GM10266 (cell line): Measurements from ENCODE around the gene CTIF.

Source experiments
- DNase-seq: peaks from one replicate; pipeline ENCODE4 v3.0.0; 2012; ENCODE audit errors: extremely low spot score
- TF ChIP-seq, protein P1 (sequence below): IDR thresholded peaks from 2 replicates; pipeline ENCODE4 v1.5.1; 2012; ENCODE audit warnings: mild to moderate bottlenecking, low read depth; ENCODE audit not compliant: control insufficient read depth, insufficient read depth; ENCODE audit errors: missing control alignments

The CTIF gene

DNA sequence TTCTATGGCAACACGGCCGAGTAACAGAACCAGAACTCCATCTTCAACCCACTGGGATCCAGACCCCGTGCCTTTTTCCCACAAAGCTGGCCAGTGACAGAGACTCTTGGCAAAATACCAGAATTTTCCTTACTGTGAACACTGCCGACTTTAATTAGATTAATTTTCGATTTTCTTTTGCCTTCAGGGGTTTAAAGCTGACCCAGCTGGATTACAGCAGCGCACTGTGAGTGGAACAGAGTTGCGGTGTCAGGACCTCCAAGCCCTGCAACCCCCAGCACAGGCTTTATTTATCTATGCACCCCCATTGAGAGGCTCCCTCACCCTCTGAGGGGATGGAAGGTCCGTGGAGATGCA lies 36.4 kb downstream of the CTIF start:
- TF ChIP-seq, protein P1, sequence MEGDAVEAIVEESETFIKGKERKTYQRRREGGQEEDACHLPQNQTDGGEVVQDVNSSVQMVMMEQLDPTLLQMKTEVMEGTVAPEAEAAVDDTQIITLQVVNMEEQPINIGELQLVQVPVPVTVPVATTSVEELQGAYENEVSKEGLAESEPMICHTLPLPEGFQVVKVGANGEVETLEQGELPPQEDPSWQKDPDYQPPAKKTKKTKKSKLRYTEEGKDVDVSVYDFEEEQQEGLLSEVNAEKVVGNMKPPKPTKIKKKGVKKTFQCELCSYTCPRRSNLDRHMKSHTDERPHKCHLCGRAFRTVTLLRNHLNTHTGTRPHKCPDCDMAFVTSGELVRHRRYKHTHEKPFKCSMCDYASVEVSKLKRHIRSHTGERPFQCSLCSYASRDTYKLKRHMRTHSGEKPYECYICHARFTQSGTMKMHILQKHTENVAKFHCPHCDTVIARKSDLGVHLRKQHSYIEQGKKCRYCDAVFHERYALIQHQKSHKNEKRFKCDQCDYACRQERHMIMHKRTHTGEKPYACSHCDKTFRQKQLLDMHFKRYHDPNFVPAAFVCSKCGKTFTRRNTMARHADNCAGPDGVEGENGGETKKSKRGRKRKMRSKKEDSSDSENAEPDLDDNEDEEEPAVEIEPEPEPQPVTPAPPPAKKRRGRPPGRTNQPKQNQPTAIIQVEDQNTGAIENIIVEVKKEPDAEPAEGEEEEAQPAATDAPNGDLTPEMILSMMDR: no peak
- DNase-seq: no peak

DNA sequence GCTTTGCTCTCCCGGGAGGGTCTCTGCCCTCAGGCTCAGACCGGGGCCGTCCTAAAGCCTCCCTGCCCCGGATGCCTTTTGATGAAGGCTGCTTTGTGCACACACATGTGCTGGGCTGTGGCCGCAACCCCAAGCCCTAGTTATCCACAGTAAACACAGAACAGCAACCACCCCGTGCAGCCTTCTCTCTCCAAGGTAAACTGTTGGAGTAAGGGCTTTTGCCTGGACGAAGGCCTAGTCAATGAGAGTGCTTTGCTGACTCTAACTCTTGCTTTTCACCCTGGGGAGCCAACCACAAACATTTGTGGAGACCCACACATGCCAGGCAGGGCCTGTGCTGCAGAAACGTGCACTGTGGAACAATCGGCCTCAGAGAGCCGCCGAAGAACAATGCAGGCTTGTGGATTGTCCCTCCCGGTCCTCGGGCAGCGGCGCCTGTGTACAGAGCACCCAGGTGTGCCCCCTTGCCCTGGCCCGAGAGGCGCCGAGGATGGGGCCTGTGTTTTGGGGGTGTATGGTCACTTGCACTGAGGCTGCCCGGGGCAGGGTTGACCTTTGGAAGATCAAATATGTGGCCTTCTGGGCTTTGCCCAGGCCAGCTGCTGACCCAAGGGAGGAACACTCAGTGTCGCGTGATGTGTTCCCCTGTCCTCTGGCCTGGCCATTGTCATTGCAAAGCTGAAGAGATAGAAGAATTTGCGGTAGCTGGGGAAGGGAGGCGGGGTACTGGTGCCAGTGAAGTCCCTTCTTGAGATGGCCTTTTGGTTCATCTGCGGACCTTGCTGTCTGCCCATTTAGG lies 37.0 kb downstream of the CTIF start:
- no peak for DNase-seq
- TF ChIP-seq, protein P1: no peak

DNA sequence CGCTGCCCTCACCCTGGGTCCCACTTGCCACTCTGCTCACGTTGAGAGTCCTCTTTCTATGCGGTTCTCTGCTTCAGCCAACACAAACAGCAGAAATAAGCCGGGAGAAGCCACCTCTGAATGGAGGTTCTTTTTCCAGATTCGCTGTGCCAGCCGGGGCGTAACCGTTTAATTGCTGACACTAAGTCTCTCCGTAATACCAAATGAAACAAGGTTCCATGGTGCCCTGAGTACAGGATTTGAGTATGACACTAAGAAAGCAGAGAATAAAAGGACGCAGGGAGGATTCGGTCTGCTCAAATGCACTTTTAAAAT lies 37.6 kb downstream of the CTIF start:
- TF ChIP-seq, protein P1: no peak
- no peak for DNase-seq

DNA sequence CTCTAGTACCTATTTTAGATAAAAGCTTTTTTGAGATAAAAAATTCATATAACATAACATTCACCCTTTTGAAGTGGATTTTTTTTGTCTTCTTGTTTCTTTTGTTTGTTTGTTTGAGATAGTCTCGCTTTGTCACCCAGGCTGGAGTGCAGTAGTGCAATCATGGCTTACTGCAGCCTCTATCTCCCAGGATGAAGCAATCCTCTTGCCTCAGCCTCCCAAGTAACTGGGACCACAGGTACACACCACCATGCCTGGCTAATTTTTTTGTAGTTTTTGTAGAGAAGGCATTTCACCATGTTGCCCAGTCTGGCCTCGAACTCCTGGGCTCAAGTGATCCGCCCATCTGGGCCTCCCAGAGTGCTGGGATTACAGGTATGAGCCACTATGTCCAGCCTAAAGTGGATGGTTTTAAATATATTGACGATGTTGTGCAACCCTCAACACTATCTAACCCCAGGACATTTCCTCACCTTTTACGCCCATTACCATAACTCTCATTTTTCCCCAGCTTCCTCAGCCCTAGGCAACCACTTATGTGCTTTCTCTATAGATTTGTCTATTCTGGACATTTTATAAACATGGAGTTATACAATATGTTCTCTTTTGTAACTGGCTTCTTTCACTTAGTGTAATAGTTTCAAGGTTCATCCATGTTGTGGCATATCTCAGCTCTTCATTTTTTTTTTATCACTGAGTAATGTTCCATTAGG lies 38.8 kb downstream of the CTIF start:
- no peak for DNase-seq
- TF ChIP-seq, protein P1: no peak

DNA sequence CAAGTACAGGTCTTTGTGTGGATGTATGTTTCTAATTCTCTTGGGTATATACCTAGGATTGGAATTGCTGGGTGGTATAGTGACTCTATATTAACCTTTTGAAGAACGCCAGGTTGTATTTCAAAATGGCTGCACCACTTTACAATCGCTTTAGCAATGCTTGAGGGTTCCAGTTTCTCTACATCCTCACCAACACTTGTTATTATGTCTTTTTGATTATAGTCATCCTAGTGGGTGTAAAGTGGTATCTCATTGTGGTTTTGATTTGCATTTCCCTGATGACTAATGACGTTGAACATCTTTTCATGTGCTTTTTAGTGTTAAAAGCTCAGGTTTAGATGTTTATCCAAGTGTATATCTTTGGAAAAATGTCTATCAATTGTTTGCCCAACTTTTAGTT lies 39.5 kb downstream of the CTIF start:
- TF ChIP-seq, protein P1: no peak
- no peak for DNase-seq

DNA sequence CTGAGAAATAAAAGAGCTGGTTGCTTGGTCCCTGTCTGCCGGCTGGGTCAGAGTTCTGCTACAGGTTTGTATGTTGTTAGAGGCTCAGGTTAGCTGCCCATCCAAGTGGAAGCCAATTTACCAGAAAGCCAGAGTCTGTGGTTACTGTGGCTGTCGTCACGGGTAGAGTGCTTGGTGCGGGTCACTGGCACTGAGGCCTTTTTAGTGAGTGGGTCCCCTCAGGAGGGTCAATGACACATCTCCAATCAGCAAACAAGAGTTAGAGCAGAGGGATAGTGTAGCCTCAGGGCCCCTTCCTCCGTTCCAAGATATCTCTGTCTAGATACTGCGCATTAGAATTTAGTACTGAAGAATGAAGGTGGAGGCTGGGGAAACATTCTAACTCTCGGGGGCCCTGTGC lies 41.2 kb downstream of the CTIF start:
- TF ChIP-seq, protein P1: no peak

GRCh38 chr18:48580782-48581181 lies 42.0 kb downstream of the CTIF start:
- DNase-seq: no peak
- TF ChIP-seq, protein P1: no peak

More for the DNA sequence above, 41.2 kb downstream of the CTIF start:
- DNase-seq: no peak
